Tibial nerve (tissue), 4 donors: ENCODE measurements around the gene RAD17. TPM values are rescaled to one million over a fixed set of nuclear protein-coding genes. Genes with fewer than 3 reads are reported as not detected.
"Not testable (repeated sequence)": the region's sequence is repeated elsewhere in the genome, so short reads cannot be mapped to it uniquely, and the experiment has no call there.

Source experiments
- DNase-seq, 2 donors: peaks; one replicate each; pipeline ENCODE4 v3.0.0-alpha.2; 2019; ENCODE audit warnings: low spot score in 2 of 2
- H3K27ac ChIP-seq, 4 donors: fragments of 200-600 bp; sonication (generic) in 3 of 4; one replicate each; pipeline ENCODE4 v1.5.1; 2017 to 2019; ENCODE audit warnings: mild to moderate bottlenecking in 1 of 4
- H3K27me3 ChIP-seq, 2 donors: fragments of 200-600 bp; sonication (generic) in 1 of 2; one replicate each; pipeline versions ENCODE4 v1.5.1 to v1.6.0; 2017 to 2019
- H3K36me3 ChIP-seq, 3 donors: fragments of 200-600 bp; sonication (generic); one replicate each; pipeline ENCODE4 v1.5.1; 2018 to 2019
- H3K4me1 ChIP-seq, 4 donors: fragments of 200-600 bp; sonication (generic) in 3 of 4; one replicate each; pipeline ENCODE4 v1.5.1; 2017 to 2019
- H3K4me3 ChIP-seq, 4 donors: fragments of 200-600 bp; sonication (generic) in 3 of 4; one replicate each; pipeline ENCODE4 v1.5.1; 2017 to 2019; ENCODE audit warnings: mild to moderate bottlenecking in 1 of 4, moderate library complexity in 1 of 4
- H3K9me3 ChIP-seq, 4 donors: fragments of 200-600 bp; sonication (generic) in 3 of 4; one replicate each; pipeline ENCODE4 v1.5.1; 2017 to 2019
- CTCF ChIP-seq, 5 experiments: fragments of 200-600 bp in 3 of 5; fragments of 450-650 bp in 2 of 5; sonication (generic) in 3 of 5; IDR thresholded peaks; one replicate each; pipeline ENCODE4 v1.5.1; 2016 to 2019; ENCODE audit warnings: antibody characterized with exemption in 5 of 5, mild to moderate bottlenecking in 3 of 5, moderate library complexity in 2 of 5
- EP300 ChIP-seq, 2 donors: sonication (generic); formaldehyde crosslinking; IDR thresholded peaks; one replicate each; pipeline ENCODE4 v1.6.1; 2017; ENCODE audit warnings: antibody characterized with exemption in 2 of 2, mild to moderate bottlenecking in 1 of 2
- POLR2A ChIP-seq, 2 donors: fragments of 450-650 bp; IDR thresholded peaks; one replicate each; pipeline ENCODE4 v1.6.1; 2017; ENCODE audit warnings: antibody characterized with exemption in 2 of 2, mild to moderate bottlenecking in 2 of 2, moderate library complexity in 2 of 2
- WGBS, 2 donors: methylation state at CpG; one replicate each; pipeline ENCODE4 v1.1.5; 2018; 5-methylcytosine and 5-hydroxymethylcytosine counted together
- total RNA-seq, 4 donors: library from RNA; depleted of rRNA; stranded (reverse); fragments of >200 nt; gene quantifications; one replicate each; pipeline ENCODE4 v1.1.0, GENCODE V29; 2016

The RAD17 gene, protein sequence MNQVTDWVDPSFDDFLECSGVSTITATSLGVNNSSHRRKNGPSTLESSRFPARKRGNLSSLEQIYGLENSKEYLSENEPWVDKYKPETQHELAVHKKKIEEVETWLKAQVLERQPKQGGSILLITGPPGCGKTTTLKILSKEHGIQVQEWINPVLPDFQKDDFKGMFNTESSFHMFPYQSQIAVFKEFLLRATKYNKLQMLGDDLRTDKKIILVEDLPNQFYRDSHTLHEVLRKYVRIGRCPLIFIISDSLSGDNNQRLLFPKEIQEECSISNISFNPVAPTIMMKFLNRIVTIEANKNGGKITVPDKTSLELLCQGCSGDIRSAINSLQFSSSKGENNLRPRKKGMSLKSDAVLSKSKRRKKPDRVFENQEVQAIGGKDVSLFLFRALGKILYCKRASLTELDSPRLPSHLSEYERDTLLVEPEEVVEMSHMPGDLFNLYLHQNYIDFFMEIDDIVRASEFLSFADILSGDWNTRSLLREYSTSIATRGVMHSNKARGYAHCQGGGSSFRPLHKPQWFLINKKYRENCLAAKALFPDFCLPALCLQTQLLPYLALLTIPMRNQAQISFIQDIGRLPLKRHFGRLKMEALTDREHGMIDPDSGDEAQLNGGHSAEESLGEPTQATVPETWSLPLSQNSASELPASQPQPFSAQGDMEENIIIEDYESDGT
- total RNA-seq: 10 to 100 TPM; 11.4 to 27.8 (median 19.0) TPM

- WGBS, 2 donors: 0 to 1% methylated on average over 7 to 58 of the region's 66 CpGs
- peak; percentile 83 to 88 for DNase-seq
- Histone ChIP-seq H3K27ac (peak within 1 kb of the TSS; percentile 97 to 98 (median 98)), H3K36me3 (peaks cover 0 to 32% (median 0%) of the 10 kb centered on the region in 3 donors), H3K9me3 (no peaks in the 10 kb centered on the region), H3K27me3 (no peaks in the 10 kb centered on the region), H3K4me3 (peak within 1 kb of the TSS; percentile 74 to 94 (median 84)), H3K4me1 (peaks cover 6 to 58% (median 14%) of the 10 kb centered on the region in 4 donors)
- TF ChIP-seq CTCF (IDR thresholded peaks at IDR 0.05): peak in 2 of 5 experiments; percentile 42 to 46
- peak; percentile 74 to 80 for TF ChIP-seq POLR2A (IDR thresholded peaks at IDR 0.05)
- TF ChIP-seq EP300 (IDR thresholded peaks at IDR 0.05): peak; percentile 50 to 95
These were observed at the start of gene RAD17, which contains the start of the genes AK6 and TAF9 for GRCh38 chr5:69369340-69370121. RAD17 (plus strand) TSS chr5:69369818; CDS start chr5:69372209, 2,391 bp downstream. AK6 (minus strand) TSS chr5:69369520; CDS start chr5:69369490, 30 bp downstream. TAF9 (minus strand) TSS chr5:69369520; CDS start chr5:69365737, 3,783 bp downstream.

DNA sequence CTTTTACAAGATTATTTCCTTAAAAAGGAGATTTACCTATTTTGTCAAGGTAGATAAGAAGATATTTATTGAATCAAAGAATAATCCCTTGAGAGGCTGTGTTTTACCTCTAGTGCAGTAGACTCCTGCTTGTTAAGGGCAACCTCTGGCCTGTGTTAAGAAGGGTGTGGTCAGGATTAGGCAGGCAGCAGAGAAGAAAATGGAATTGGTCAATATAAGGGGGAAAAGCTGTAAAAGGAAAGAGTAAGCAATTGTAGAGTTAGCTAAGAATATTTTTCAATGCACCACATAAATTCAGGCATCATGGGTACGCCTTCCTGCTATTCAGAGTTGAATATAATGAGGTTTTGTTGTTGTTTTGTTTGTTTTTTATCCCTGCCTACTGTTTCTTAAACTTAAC, 43.3 kb upstream of the RAD17 start:
- H3K4me3 ChIP-seq: no peak overlapping the region
- WGBS, 2 donors: 75 to 86% methylated on average over 1 of the region's 1 CpG
- no peaks in the 10 kb centered on the region for H3K36me3 ChIP-seq
- no peaks in the 10 kb centered on the region for H3K27me3 ChIP-seq
- no peak overlapping the region for H3K27ac ChIP-seq
- TF ChIP-seq EP300 (IDR thresholded peaks at IDR 0.05) (no peak), CTCF (IDR thresholded peaks at IDR 0.05) (no peak), POLR2A (IDR thresholded peaks at IDR 0.05) (no peak)
- H3K9me3 ChIP-seq: no peaks in the 10 kb centered on the region
- H3K4me1 ChIP-seq: no peaks in the 10 kb centered on the region
- no peak for DNase-seq

DNA sequence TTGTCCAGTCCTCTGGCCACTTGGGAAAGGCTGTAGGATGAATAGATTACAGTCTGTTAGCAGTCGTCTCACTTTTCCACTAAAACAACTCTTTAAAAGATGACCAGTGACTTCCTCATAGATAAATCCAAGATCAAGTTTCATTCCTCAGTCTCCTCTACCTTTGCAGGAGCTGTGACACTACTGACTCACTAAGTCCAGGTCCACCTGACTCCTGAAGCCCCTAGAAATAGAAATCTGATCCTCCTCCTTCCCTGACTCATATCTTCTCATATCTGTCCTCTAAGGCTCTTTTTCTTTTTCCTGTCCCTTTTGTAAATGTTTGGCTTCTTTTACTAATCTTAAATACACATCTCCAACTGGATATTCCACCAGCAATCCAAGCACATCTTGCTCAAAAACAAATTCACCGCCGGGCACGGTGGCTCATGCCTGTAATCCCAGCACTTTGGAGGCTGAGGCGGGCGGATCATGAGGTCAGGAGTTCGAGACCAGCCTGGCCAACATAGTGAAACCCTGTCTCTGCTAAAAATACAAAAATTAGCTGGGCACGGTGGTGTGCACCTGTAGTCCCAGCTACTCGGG, 39.6 kb upstream of the RAD17 start:
- no peak for DNase-seq
- TF ChIP-seq CTCF (IDR thresholded peaks at IDR 0.05) (no peak), EP300 (IDR thresholded peaks at IDR 0.05) (no peak), POLR2A (IDR thresholded peaks at IDR 0.05) (no peak)
- Histone ChIP-seq H3K27me3 (no peaks in the 10 kb centered on the region), H3K4me3 (no peak overlapping the region), H3K36me3 (no peaks in the 10 kb centered on the region), H3K9me3 (no peaks in the 10 kb centered on the region), H3K27ac (no peak overlapping the region), H3K4me1 (peaks cover 0 to 25% (median 0%) of the 10 kb centered on the region in 4 donors)
- WGBS, 2 donors: 88 to 89% methylated on average over 9 of the region's 9 CpGs

GRCh38 chr5:69331528-69332445, 37.8 kb upstream of the RAD17 start:
- Histone ChIP-seq H3K27ac (peak overlapping the region; percentile 3 to 79 (median 62)), H3K4me1 (peaks cover 0 to 27% (median 0%) of the 10 kb centered on the region in 4 donors), H3K4me3 (peak overlapping the region; percentile 36 to 69 (median 64)), H3K9me3 (no peaks in the 10 kb centered on the region), H3K27me3 (no peaks in the 10 kb centered on the region), H3K36me3 (no peaks in the 10 kb centered on the region)
- no peak for DNase-seq
- no peak for TF ChIP-seq CTCF (IDR thresholded peaks at IDR 0.05)
- no peak for TF ChIP-seq EP300 (IDR thresholded peaks at IDR 0.05)
- no peak for TF ChIP-seq POLR2A (IDR thresholded peaks at IDR 0.05)
- WGBS, 2 donors: 64 to 77% methylated on average over 11 of the region's 11 CpGs

DNA sequence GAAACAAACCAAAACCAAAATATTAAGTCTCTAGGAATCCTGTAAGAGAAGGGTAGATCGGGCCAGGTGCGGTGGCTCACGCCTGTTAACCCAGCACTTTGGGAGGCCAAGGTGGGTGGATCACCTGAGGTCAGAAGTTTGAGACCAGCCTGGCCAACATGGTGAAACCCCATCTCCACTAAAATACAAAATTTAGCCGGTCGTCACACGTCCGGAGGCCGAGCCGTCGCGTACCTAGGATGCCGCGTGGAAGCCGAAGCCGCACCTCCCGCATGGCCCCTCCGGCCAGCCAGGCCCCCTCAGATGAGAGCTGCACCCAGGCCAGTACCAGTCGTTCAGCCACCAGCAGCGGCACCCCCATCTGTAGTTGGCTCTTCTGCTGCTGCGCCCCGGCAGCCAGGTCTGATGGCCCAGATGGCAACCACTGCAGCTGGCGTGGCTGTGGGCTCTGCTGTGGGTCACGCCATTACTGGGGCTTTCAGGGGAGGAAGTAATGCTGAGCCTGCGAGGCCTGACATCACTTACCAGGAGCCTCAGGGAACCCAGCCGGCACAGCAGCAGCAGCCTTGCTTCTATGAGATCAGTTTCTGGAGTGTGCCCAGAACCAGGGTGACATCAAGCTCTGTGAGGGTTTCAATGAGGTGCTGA, 35.8 kb upstream of the RAD17 start:
- not testable (repeated sequence) for H3K27ac ChIP-seq, H3K4me3 ChIP-seq, DNase-seq, H3K36me3 ChIP-seq, H3K27me3 ChIP-seq, H3K9me3 ChIP-seq
- peaks cover 0 to 27% (median 0%) of the 10 kb centered on the region in 4 donors for H3K4me1 ChIP-seq
- WGBS, 2 donors: 90 to 96% methylated on average over 25 of the region's 25 CpGs
